Cardiac muscle cell (in vitro differentiated cells and primary cell): ENCODE data around the gene PUM2. TPM values are rescaled to one million over a fixed set of nuclear protein-coding genes. Genes with fewer than 3 reads are reported as not detected.

Experiments used
- DNase-seq, 2 donors: peaks; one replicate each; pipeline versions ENCODE4 v3.0.0 to v3.0.0-alpha.2; 2010 to 2017; ENCODE audit warnings: low read depth in 1 of 2, low spot score in 1 of 2
- H3K27ac ChIP-seq: fragments of 200-600 bp; sonication (generic); 2 replicates; pipeline ENCODE4 v1.5.1; 2016
- H3K27me3 ChIP-seq: fragments of 200-600 bp; sonication (generic); 2 replicates; pipeline ENCODE4 v1.6.0; 2016; ENCODE audit warnings: control low read depth
- H3K36me3 ChIP-seq: fragments of 200-600 bp; sonication (generic); 2 replicates; pipeline ENCODE4 v1.5.1; 2016; ENCODE audit warnings: control low read depth
- H3K4me1 ChIP-seq: fragments of 200-600 bp; sonication (generic); 2 replicates; pipeline ENCODE4 v1.8.1; 2017; ENCODE audit warnings: low read depth, mild to moderate bottlenecking, mixed run types
- H3K4me3 ChIP-seq: fragments of 200-600 bp; sonication (generic); 2 replicates; pipeline ENCODE4 v1.5.1; 2016; ENCODE audit warnings: mild to moderate bottlenecking
- H3K9me3 ChIP-seq: fragments of 200-600 bp; sonication (generic); 2 replicates; pipeline ENCODE4 v1.5.1; 2017; ENCODE audit warnings: low read depth, mild to moderate bottlenecking, control low read depth
- polyA plus RNA-seq: library from polyadenylated mRNA; unstranded; fragments of >200 nt; fragmentation: Nextera tagmentation; extraction: Ambion mirVana; gene quantifications from 2 replicates; pipeline ENCODE4 v1.2.1, GENCODE V29; 2016
- total RNA-seq: library from RNA; depleted of rRNA; stranded (reverse); fragments of >200 nt; gene quantifications from 2 replicates; pipeline ENCODE4 v1.2.3, GENCODE V29; 2016
- TF ChIP-seq, protein P1 (sequence below): IDR thresholded peaks from 2 replicates; pipeline ENCODE4 v1.5.1; 2012; ENCODE audit warnings: low read depth, mild to moderate bottlenecking, low read length

The PUM2 gene
- total and polyA plus RNA-seq, 2 experiments from 2014 or later, result 20.1 to 35.8 TPM

DNA sequence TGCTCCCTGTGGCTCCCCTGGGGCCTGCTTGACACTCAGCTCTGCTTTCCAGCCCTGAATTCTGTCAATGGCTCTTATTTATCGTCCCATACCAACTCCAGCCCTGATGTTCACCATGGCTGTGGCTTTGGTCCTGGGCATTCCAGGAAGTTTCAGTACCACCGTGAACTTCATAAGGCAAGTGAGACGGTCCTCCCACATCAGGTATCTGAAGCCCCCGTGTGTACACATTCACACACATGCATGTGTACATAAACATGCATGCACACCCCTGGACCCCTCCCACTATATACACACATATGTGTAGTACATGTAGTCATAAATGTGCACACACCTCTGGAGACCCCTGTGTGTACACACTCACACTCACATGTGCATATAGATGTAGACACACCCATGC is 43.3 kb upstream of the PUM2 start:
- Histone ChIP-seq H3K27me3 (no peaks in the 10 kb centered on the region), H3K9me3 (no peaks in the 10 kb centered on the region), H3K4me3 (no peak overlapping the region), H3K4me1 (no peaks in the 10 kb centered on the region), H3K36me3 (no peaks in the 10 kb centered on the region), H3K27ac (no peak overlapping the region)
- DNase-seq, result no peak
- TF ChIP-seq, protein P1, sequence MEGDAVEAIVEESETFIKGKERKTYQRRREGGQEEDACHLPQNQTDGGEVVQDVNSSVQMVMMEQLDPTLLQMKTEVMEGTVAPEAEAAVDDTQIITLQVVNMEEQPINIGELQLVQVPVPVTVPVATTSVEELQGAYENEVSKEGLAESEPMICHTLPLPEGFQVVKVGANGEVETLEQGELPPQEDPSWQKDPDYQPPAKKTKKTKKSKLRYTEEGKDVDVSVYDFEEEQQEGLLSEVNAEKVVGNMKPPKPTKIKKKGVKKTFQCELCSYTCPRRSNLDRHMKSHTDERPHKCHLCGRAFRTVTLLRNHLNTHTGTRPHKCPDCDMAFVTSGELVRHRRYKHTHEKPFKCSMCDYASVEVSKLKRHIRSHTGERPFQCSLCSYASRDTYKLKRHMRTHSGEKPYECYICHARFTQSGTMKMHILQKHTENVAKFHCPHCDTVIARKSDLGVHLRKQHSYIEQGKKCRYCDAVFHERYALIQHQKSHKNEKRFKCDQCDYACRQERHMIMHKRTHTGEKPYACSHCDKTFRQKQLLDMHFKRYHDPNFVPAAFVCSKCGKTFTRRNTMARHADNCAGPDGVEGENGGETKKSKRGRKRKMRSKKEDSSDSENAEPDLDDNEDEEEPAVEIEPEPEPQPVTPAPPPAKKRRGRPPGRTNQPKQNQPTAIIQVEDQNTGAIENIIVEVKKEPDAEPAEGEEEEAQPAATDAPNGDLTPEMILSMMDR, result no peak

DNA sequence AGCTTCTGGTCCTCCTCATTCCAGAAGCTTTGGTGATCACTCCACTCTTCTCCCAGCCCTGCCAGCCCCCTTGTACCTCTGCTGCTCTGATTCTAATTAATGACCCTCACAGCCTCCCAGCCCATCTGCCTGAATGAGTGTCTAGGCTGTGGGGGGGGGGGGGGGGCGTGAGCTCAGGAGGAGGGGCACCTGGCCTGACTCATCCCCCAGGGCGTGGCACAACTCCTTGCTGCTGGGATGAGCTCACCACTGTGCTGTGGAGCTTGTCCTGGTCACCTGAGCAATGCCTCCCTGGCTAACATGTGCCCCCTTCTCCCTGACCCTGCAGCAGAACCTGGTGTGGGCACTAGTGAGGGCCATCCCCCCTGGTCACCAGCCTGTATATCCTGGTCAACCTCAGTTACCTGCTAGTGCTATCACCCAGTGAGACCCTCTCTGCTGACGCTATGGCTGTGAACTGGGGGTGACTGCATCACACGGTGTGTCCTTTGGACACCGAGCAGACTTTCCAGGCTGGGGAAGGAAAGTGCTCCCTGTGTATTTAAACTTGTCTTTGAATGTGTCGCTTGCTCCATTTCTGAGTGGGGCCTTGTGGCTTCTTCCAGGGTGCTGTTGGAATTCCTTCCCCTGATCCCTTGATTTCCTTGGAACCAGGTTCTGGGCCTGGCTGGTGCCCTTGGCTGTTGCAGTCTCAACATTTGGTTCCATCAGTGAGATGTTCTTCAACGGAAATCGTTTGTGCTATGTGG is 41.5 kb upstream of the PUM2 start:
- Histone ChIP-seq H3K9me3 (no peaks in the 10 kb centered on the region), H3K4me1 (no peaks in the 10 kb centered on the region), H3K36me3 (no peaks in the 10 kb centered on the region), H3K4me3 (no peak overlapping the region), H3K27me3 (no peaks in the 10 kb centered on the region), H3K27ac (no peak overlapping the region)
- DNase-seq, result no peak
- TF ChIP-seq, protein P1, result no peak

DNA sequence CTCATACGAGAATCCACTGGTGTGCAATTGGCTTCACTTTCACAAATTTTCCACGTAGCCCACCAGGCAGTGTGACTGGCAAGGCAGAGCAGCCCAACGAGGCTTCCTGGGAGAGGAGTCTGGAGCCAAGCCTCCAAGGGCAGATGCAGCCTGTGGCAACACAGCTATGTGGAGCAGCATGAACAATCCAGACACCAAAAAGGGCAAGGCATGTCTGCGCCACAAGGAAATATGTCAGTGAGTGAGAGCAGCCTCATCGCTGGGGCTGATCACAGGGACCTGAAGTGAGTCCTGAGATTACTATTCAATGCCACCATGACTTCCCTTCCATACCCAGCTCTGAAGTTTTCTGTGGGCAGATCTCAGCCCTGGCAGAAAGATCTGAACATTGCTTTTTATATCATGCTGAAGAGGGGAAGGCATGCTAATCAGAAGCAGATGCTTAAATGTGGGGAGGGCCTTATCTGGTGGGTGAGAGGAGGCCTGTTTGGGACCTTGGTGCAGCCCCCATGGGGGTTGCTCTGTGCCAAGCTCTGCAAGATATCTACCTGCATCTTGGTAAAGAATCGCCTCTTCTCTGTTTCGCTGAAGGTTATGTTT is 40.0 kb upstream of the PUM2 start:
- no peak overlapping the region for H3K4me3 ChIP-seq
- H3K27ac ChIP-seq, result no peak overlapping the region
- no peaks in the 10 kb centered on the region for H3K27me3 ChIP-seq
- no peaks in the 10 kb centered on the region for H3K9me3 ChIP-seq
- DNase-seq, result no peak
- no peaks in the 10 kb centered on the region for H3K4me1 ChIP-seq
- TF ChIP-seq, protein P1, result no peak
- no peaks in the 10 kb centered on the region for H3K36me3 ChIP-seq

- H3K36me3 ChIP-seq, result no peaks in the 10 kb centered on the region
- no peak for DNase-seq
- no peak overlapping the region for H3K4me3 ChIP-seq
- no peaks in the 10 kb centered on the region for H3K4me1 ChIP-seq
- H3K27ac ChIP-seq, result no peak overlapping the region
- TF ChIP-seq, protein P1, result no peak
- no peaks in the 10 kb centered on the region for H3K27me3 ChIP-seq
- H3K9me3 ChIP-seq, result no peaks in the 10 kb centered on the region
Measured at GRCh38 chr2:20384953-20385352, 34.3 kb upstream of the PUM2 start.

GRCh38 chr2:20382965-20383810 is 32.5 kb upstream of the PUM2 start:
- no peaks in the 10 kb centered on the region for H3K36me3 ChIP-seq
- no peaks in the 10 kb centered on the region for H3K9me3 ChIP-seq
- no peak overlapping the region for H3K27ac ChIP-seq
- TF ChIP-seq, protein P1, result no peak
- H3K4me1 ChIP-seq, result peaks cover 3% of the 10 kb centered on the region
- DNase-seq, result peak in 1 of 2 donors; percentile 46
- no peaks in the 10 kb centered on the region for H3K27me3 ChIP-seq
- no peak overlapping the region for H3K4me3 ChIP-seq
